Common myeloid progenitor, CD34-positive (primary cell): Measurements from ENCODE around the gene PPP1R12B.
"Not testable (repeated sequence)": the region's sequence is repeated elsewhere in the genome, so short reads cannot be mapped to it uniquely, and the experiment has no call there.

Experiments used
- CTCF ChIA-PET: fragments of 350-600 bp; sonication (Branson Sonifier 250); formaldehyde crosslinking; loops from one replicate; lab custom pipeline; 2021; ENCODE audit warnings: antibody characterized with exemption; lab: Charles Lee
- POLR2A ChIA-PET: fragments of 350-600 bp; sonication (Branson Sonifier 250); formaldehyde crosslinking; loops from one replicate; lab custom pipeline; 2021; ENCODE audit warnings: antibody characterized with exemption; lab: Charles Lee
- DNase-seq, 3 donors: peaks; one replicate each; pipeline versions ENCODE4 v3.0.0 to v3.0.0-alpha.2; 2013
- H3K27ac ChIP-seq, 2 experiments: 1 replicate in 1 of 2; 2 replicates in 1 of 2; pipeline ENCODE4 v1.7.0; 2013; ENCODE audit warnings: inconsistent platforms in 2 of 2, low read length in 2 of 2, mild to moderate bottlenecking in 2 of 2, low read depth in 1 of 2, moderate library complexity in 1 of 2; ENCODE audit not compliant: severe bottlenecking in 2 of 2, insufficient read depth in 1 of 2, poor library complexity in 1 of 2
- H3K27me3 ChIP-seq, 5 experiments: replicated peaks in 2 of 5; 1 replicate in 3 of 5; 2 replicates in 2 of 5; pipeline versions ENCODE4 v1.6.1 to v1.7.0; 2013; ENCODE audit warnings: low read length in 4 of 5, mild to moderate bottlenecking in 2 of 5, moderate library complexity in 2 of 5, inconsistent platforms in 1 of 5; ENCODE audit not compliant: insufficient read depth in 5 of 5, control insufficient read depth in 4 of 5
- H3K36me3 ChIP-seq, 4 experiments: 1 replicate in 2 of 4; 2 replicates in 2 of 4; pipeline versions ENCODE4 v1.6.1 to v1.7.0; 2013; ENCODE audit warnings: low read length in 3 of 4, control low read depth in 1 of 4, mild to moderate bottlenecking in 1 of 4; ENCODE audit not compliant: control insufficient read depth in 4 of 4, insufficient read depth in 4 of 4
- H3K4me1 ChIP-seq, 4 experiments: 1 replicate in 3 of 4; 2 replicates in 1 of 4; pipeline versions ENCODE4 v1.6.1 to v1.7.1; 2013; ENCODE audit warnings: low read length in 3 of 4, mild to moderate bottlenecking in 3 of 4, control low read depth in 1 of 4, inconsistent platforms in 1 of 4, moderate library complexity in 1 of 4; ENCODE audit not compliant: control insufficient read depth in 4 of 4, insufficient read depth in 4 of 4; ENCODE audit errors: control extremely low read depth in 1 of 4
- H3K4me3 ChIP-seq, 7 experiments: 1 replicate in 4 of 7; 2 replicates in 3 of 7; pipeline versions ENCODE4 v1.5.1 to v1.7.0; 2013; ENCODE audit warnings: mild to moderate bottlenecking in 7 of 7, low read length in 6 of 7, moderate library complexity in 6 of 7, inconsistent platforms in 2 of 7, low read depth in 2 of 7, control low read depth in 1 of 7; ENCODE audit not compliant: insufficient read depth in 4 of 7, control insufficient read depth in 1 of 7; ENCODE audit errors: extremely low read depth in 1 of 7
- H3K9me3 ChIP-seq, 5 experiments: 1 replicate in 4 of 5; 2 replicates in 1 of 5; pipeline versions ENCODE4 v1.6.1 to v1.7.1; 2013; ENCODE audit warnings: low read length in 4 of 5, mild to moderate bottlenecking in 2 of 5, inconsistent platforms in 1 of 5, low read depth in 1 of 5, moderate library complexity in 1 of 5; ENCODE audit not compliant: control insufficient read depth in 4 of 5, insufficient read depth in 2 of 5; ENCODE audit errors: control extremely low read depth in 1 of 5
- WGBS: methylation state at CpG from one replicate; pipeline ENCODE4 v1.1.5; 2013; ENCODE audit not compliant: insufficient coverage; 5-methylcytosine and 5-hydroxymethylcytosine counted together

PPP1R12B gene

GRCh38 chr1:202376247-202376646 lies 27.7 kb downstream of the PPP1R12B start:
- H3K4me1 ChIP-seq: no peaks in the 10 kb centered on the region
- H3K27me3 ChIP-seq: no peaks in the 10 kb centered on the region
- WGBS: no CpG with 5 or more reads among the region's 1 CpG
- no peaks in the 10 kb centered on the region for H3K9me3 ChIP-seq
- POLR2A ChIA-PET: no interaction called here
- DNase-seq: peak in 2 of 3 donors; percentile 21 to 39
- CTCF ChIA-PET: no interaction called here
- H3K36me3 ChIP-seq: no peaks in the 10 kb centered on the region
- no peak overlapping the region for H3K4me3 ChIP-seq
- H3K27ac ChIP-seq: no peak overlapping the region

GRCh38 chr1:202379884-202380529 lies 31.5 kb downstream of the PPP1R12B start:
- H3K27ac ChIP-seq, H3K9me3 ChIP-seq, H3K4me1 ChIP-seq, H3K36me3 ChIP-seq, CTCF ChIA-PET, H3K4me3 ChIP-seq, POLR2A ChIA-PET, H3K27me3 ChIP-seq: not testable (repeated sequence)
- peak in 1 of 3 donors; percentile 1 for DNase-seq
- WGBS: 92% methylated on average over 3 of the region's 4 CpGs

DNA sequence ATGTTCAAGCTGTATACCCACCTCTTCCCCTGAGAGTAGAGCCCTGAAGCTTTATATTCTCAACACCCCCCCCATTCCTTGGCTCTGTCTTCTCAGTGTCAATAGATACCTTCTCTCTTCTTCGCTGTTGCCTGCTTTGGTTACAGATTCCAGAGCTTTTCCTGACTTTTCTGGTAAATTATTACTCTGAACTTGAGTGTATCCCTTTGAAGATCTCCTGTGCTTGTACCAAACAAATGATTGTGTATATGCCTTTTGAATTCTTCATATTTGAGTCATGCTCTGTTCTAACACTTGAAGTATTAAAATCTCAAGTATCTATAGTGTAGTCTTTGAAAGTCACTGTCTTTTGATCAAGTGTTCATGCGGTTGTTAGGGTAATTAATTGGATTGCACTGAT lies 32.0 kb downstream of the PPP1R12B start:
- H3K9me3 ChIP-seq, DNase-seq, CTCF ChIA-PET, POLR2A ChIA-PET, H3K4me3 ChIP-seq, H3K27ac ChIP-seq, H3K36me3 ChIP-seq, H3K4me1 ChIP-seq, H3K27me3 ChIP-seq: not testable (repeated sequence)
- WGBS: no CpG with 5 or more reads among the region's 2 CpGs

DNA sequence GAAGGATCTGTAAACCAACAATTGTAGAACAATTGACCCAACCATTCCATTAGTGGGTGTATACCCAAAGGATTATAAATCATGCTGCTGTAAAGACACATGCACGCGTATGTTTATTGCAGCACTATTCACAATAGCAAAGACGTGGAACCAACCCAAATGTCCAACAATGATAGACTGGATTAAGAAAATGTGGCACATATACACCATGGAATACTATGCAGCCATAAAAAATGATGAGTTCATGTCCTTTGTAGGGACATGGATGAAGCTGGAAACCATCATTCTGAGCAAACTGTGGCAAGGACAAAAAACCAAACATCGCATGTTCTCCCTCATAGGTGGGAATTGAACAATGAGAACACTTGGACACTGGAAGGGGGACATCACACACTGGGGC lies 33.4 kb downstream of the PPP1R12B start:
- H3K27ac ChIP-seq, H3K4me3 ChIP-seq, DNase-seq, H3K9me3 ChIP-seq, CTCF ChIA-PET, POLR2A ChIA-PET, H3K4me1 ChIP-seq, H3K36me3 ChIP-seq, H3K27me3 ChIP-seq: not testable (repeated sequence)
- 100% methylated on average over 1 of the region's 4 CpGs for WGBS

DNA sequence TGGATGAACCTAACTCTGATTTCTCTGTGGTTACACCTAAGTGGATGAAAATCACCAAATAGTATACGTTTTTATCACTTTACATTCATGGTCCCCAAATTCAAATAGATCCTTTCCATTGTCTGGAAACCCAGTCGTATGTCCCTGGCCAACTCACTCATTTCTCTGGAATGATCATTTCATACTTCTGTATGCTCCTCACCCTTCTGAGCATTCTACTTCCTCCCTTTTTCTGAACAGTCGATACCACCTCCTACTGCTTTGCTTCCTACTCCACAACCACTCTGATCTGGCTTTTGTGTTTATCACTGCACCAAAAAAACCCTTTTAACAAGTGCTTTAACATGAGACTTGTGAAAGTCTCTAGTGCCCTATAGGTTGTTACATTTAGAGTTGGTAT lies 47.3 kb downstream of the PPP1R12B start:
- H3K27ac ChIP-seq, H3K9me3 ChIP-seq, DNase-seq, H3K27me3 ChIP-seq, CTCF ChIA-PET, H3K4me1 ChIP-seq, POLR2A ChIA-PET, H3K36me3 ChIP-seq, H3K4me3 ChIP-seq: not testable (repeated sequence)
- WGBS: 100% methylated on average over 2 of the region's 3 CpGs

GRCh38 chr1:202397256-202397655 lies 48.8 kb downstream of the PPP1R12B start:
- Histone ChIP-seq H3K4me3 (no peak overlapping the region), H3K27me3 (no peaks in the 10 kb centered on the region), H3K27ac (no peak overlapping the region), H3K36me3 (no peaks in the 10 kb centered on the region), H3K4me1 (no peaks in the 10 kb centered on the region), H3K9me3 (no peaks in the 10 kb centered on the region)
- ChIA-PET CTCF (no interaction called here), POLR2A (no interaction called here)
- no peak for DNase-seq

- H3K36me3 ChIP-seq, H3K27me3 ChIP-seq, POLR2A ChIA-PET, H3K4me3 ChIP-seq, DNase-seq, H3K9me3 ChIP-seq, H3K27ac ChIP-seq, H3K4me1 ChIP-seq: not testable (repeated sequence)
- CTCF ChIA-PET: interaction anchor here (0.6 kb wide), 1 partner anchor 179 kb away, joined by 3 read pairs; no protein-coding TSS in a partner anchor
- WGBS: no CpG with 5 or more reads among the region's 1 CpG
Measured at GRCh38 chr1:202398439-202398838, 49.9 kb downstream of the PPP1R12B start.
